ENCODE results near the gene EIF6. TPM values are rescaled to one million over a fixed set of nuclear protein-coding genes. Genes with fewer than 3 reads are reported as not detected.

Gene EIF6
- 121 and 137 TPM in 2 replicates for total RNA-seq

GRCh38 chr20:35284267-35284991 lies at the start of gene EIF6:
Gene EIF6, minus strand, starts transcription at chr20:35284772. Its CDS starts 285 bp downstream, at chr20:35284487.

GRCh38 chr20:35291654-35292503 lies 7.3 kb upstream of the EIF6 start, which contains the start of gene FAM83C:
Gene FAM83C, minus strand, starts transcription at chr20:35292425. Its CDS starts 121 bp downstream, at chr20:35292304.

GRCh38 chr20:35277531-35278395 lies 6.8 kb downstream of the EIF6 start, which contains the start of gene MMP24OS:
Gene MMP24OS, minus strand, starts transcription at chr20:35278122. Its CDS starts 193 bp downstream, at chr20:35277929.

Other genes with a start within 250 kb of the EIF6 start
- 47.3 and 56.0 TPM in 2 replicates for gene TRPC4AP, start 192.0 kb downstream of the EIF6 start, total RNA-seq
- gene EDEM2, start 137.4 kb downstream of the EIF6 start, total RNA-seq = 79.8 and 155 TPM in 2 replicates
- 125 and 171 TPM in 2 replicates for gene PROCR, start 112.7 kb downstream of the EIF6 start, total RNA-seq
- gene MMP24, start 58.1 kb downstream of the EIF6 start, total RNA-seq = 0.09 and 0.47 TPM in 2 replicates
- 25.4 and 41.6 TPM in 2 replicates for gene MMP24OS, start 6.7 kb downstream of the EIF6 start, total RNA-seq
- not detected in 2 replicates for gene FAM83C, start 7.7 kb upstream of the EIF6 start, total RNA-seq
- gene UQCC1, start 127.2 kb upstream of the EIF6 start, total RNA-seq = 30.3 and 37.9 TPM in 2 replicates
- gene GDF5, start 153.5 kb upstream of the EIF6 start, total RNA-seq = 6.1 and 23.2 TPM in 2 replicates
- 23.7 and 30.9 TPM in 2 replicates for gene CEP250, start 170.8 kb upstream of the EIF6 start, total RNA-seq
- gene C20orf173, start 244.9 kb upstream of the EIF6 start, total RNA-seq = not detected in 2 replicates

Measured in bronchial smooth muscle cell (primary cell).